DND-41 (cell line): ENCODE data around the gene SHISA6.

Source experiments
- ATAC-seq: fragments of 200-7000 bp; cut with Tn5 transposase; 3 replicates; pipeline ENCODE4 v1.9.1; 2021; ENCODE audit warnings: low read depth; ENCODE audit not compliant: insufficient read depth
- DNase-seq: peaks from one replicate; pipeline ENCODE4 v3.0.0-alpha.2; 2020
- H2AFZ ChIP-seq: 2 replicates; pipeline ENCODE4 v1.6.0; 2012; ENCODE audit warnings: low read depth, low read length
- H3K27ac ChIP-seq: 2 replicates; pipeline ENCODE4 v1.5.1; 2012; ENCODE audit warnings: low read length, inconsistent platforms
- H3K27me3 ChIP-seq: fragments of 200-600 bp; sonication (generic); 2 replicates; pipeline ENCODE4 v1.6.0; 2012; ENCODE audit warnings: low read length, mild to moderate bottlenecking, inconsistent platforms; ENCODE audit not compliant: insufficient read depth, poor library complexity
- H3K36me3 ChIP-seq: 2 replicates; pipeline ENCODE4 v1.5.1; 2012; ENCODE audit warnings: low read length, inconsistent platforms; ENCODE audit not compliant: insufficient read depth
- H3K4me1 ChIP-seq: 2 replicates; pipeline ENCODE4 v1.5.1; 2012; ENCODE audit warnings: mild to moderate bottlenecking, low read length; ENCODE audit not compliant: insufficient read depth
- H3K4me2 ChIP-seq: 2 replicates; pipeline ENCODE4 v1.6.0; 2012; ENCODE audit warnings: mild to moderate bottlenecking, moderate library complexity, low read length, inconsistent platforms; ENCODE audit not compliant: insufficient read depth
- H3K4me3 ChIP-seq, 2 experiments: fragments of 200-600 bp in 1 of 2; shearing (Covaris generic) in 1 of 2; 2 replicates each; pipeline ENCODE4 v1.5.1; 2012 to 2016; ENCODE audit warnings: inconsistent platforms in 2 of 2, low read length in 2 of 2, mild to moderate bottlenecking in 2 of 2, low read depth in 1 of 2, moderate library complexity in 1 of 2
- H3K79me2 ChIP-seq: 2 replicates; pipeline ENCODE4 v1.6.0; 2012; ENCODE audit warnings: low read length, inconsistent platforms; ENCODE audit not compliant: insufficient read depth
- H3K9ac ChIP-seq: 2 replicates; pipeline ENCODE4 v1.6.0; 2012; ENCODE audit warnings: low read depth, mild to moderate bottlenecking, inconsistent platforms, low read length, moderate library complexity
- H3K9me3 ChIP-seq: 2 replicates; pipeline ENCODE4 v1.5.1; 2012; ENCODE audit warnings: low read length, moderate library complexity, mild to moderate bottlenecking, inconsistent platforms; ENCODE audit not compliant: insufficient read depth, severe bottlenecking
- H4K20me1 ChIP-seq: 2 replicates; pipeline ENCODE4 v1.6.0; 2012; ENCODE audit warnings: low read length; ENCODE audit not compliant: insufficient read depth
- EZH2 ChIP-seq: IDR thresholded peaks from 3 replicates; pipeline ENCODE4 v1.6.1; 2012; ENCODE audit warnings: borderline replicate concordance, low read depth, mild to moderate bottlenecking, moderate library complexity, low read length, inconsistent platforms; ENCODE audit not compliant: severe bottlenecking
- TF ChIP-seq, protein P1 (sequence below): IDR thresholded peaks from 2 replicates; pipeline ENCODE4 v1.5.1; 2012; ENCODE audit warnings: borderline replicate concordance, low read length, moderate library complexity, mild to moderate bottlenecking; ENCODE audit not compliant: poor library complexity, severe bottlenecking; ENCODE audit errors: extremely low read depth

The SHISA6 gene

DNA sequence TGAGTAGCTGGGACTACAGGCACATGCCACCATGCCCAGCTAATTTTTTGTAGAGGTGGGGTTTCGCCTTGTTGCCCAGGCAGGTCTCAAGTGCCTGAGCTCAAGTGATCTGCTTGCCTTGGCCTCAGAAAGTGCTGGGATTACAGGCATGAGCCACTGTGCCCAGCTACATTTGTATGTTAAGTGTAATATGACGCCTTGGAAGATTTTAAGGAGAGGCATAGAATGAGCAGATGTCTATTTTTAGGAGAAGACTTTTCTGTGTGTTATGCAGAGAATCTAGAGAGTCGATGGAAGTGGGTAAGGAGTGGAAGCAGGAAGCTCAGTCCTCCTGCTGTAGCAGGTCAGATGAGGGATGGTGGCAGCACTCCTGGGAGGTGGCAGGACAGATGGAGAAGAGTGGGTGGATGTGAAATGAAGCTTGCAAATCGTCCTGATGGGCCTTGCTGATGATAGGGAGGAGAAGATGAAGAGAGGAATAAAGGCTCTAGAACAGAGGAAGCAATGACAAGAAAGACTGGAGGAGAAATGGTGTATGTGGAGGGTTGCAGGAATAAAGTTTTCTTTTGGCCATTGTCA lies 125.3 kb downstream of the SHISA6 start:
- Histone ChIP-seq H4K20me1 (no peaks in the 10 kb centered on the region), H3K4me1 (no peaks in the 10 kb centered on the region), H3K27me3 (no peaks in the 10 kb centered on the region), H3K9ac (no peak overlapping the region), H2AFZ (no peak overlapping the region), H3K9me3 (no peaks in the 10 kb centered on the region), H3K4me2 (no peak overlapping the region), H3K36me3 (no peaks in the 10 kb centered on the region), H3K4me3 (no peak overlapping the region), H3K27ac (no peak overlapping the region), H3K79me2 (no peaks in the 10 kb centered on the region)
- no peak for DNase-seq
- TF ChIP-seq, protein P1, sequence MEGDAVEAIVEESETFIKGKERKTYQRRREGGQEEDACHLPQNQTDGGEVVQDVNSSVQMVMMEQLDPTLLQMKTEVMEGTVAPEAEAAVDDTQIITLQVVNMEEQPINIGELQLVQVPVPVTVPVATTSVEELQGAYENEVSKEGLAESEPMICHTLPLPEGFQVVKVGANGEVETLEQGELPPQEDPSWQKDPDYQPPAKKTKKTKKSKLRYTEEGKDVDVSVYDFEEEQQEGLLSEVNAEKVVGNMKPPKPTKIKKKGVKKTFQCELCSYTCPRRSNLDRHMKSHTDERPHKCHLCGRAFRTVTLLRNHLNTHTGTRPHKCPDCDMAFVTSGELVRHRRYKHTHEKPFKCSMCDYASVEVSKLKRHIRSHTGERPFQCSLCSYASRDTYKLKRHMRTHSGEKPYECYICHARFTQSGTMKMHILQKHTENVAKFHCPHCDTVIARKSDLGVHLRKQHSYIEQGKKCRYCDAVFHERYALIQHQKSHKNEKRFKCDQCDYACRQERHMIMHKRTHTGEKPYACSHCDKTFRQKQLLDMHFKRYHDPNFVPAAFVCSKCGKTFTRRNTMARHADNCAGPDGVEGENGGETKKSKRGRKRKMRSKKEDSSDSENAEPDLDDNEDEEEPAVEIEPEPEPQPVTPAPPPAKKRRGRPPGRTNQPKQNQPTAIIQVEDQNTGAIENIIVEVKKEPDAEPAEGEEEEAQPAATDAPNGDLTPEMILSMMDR: no peak
- TF ChIP-seq EZH2: no peak
- no peak for ATAC-seq

DNA sequence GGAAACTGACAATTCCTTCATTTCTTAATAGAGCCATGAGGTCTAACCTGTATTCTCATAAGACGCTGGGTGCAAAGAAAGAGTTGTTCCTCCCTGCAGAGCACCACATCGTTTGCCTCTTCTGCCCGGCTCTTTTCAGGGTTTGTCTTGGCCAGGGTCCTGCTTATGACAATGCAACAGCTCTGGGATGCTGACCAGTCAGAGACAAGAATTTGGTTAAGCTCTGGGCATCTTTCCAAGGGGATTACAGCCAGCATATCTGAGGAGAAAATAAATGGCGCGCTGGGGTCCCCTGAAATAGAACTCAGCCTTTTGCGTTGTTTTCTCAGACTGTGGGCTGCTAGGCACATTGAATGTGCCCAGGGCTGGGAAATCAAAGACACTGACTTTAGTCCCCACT lies 128.6 kb downstream of the SHISA6 start:
- H3K9me3 ChIP-seq: no peaks in the 10 kb centered on the region
- H3K9ac ChIP-seq: no peak overlapping the region
- no peak overlapping the region for H3K27ac ChIP-seq
- H3K79me2 ChIP-seq: no peaks in the 10 kb centered on the region
- no peak overlapping the region for H2AFZ ChIP-seq
- H3K4me2 ChIP-seq: no peak overlapping the region
- no peaks in the 10 kb centered on the region for H3K27me3 ChIP-seq
- ATAC-seq: no peak
- no peaks in the 10 kb centered on the region for H3K4me1 ChIP-seq
- no peak overlapping the region for H3K4me3 ChIP-seq
- no peaks in the 10 kb centered on the region for H4K20me1 ChIP-seq
- TF ChIP-seq, protein P1: no peak
- no peak for TF ChIP-seq EZH2
- DNase-seq: no peak
- no peaks in the 10 kb centered on the region for H3K36me3 ChIP-seq

DNA sequence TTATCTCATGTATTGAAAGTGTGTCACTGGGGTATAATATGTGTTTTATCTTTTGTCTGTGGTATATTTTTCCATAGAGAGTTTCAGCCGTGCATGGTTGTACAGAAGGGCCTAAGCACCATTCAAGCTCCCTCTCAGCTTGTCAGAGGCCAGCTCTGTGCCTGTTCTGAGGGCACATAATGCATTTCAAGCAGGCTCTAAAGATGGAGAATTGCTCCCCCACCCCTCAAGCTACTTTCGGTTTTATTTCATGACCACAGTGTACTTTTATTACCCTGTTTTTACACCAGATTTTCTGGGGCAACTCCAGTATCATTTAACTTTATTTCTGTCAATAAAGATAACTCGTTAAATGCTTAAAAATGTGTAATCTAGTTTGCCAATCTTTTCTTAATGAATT lies 131.7 kb downstream of the SHISA6 start:
- Histone ChIP-seq H3K9me3 (no peaks in the 10 kb centered on the region), H2AFZ (no peak overlapping the region), H3K4me2 (no peak overlapping the region), H3K4me3 (no peak overlapping the region), H3K79me2 (no peaks in the 10 kb centered on the region), H3K27me3 (peaks cover 6% of the 10 kb centered on the region), H3K9ac (no peak overlapping the region), H3K36me3 (no peaks in the 10 kb centered on the region), H4K20me1 (no peaks in the 10 kb centered on the region), H3K4me1 (no peaks in the 10 kb centered on the region), H3K27ac (no peak overlapping the region)
- DNase-seq (no peak), ATAC-seq (no peak)
- TF ChIP-seq EZH2: no peak
- TF ChIP-seq, protein P1: no peak

DNA sequence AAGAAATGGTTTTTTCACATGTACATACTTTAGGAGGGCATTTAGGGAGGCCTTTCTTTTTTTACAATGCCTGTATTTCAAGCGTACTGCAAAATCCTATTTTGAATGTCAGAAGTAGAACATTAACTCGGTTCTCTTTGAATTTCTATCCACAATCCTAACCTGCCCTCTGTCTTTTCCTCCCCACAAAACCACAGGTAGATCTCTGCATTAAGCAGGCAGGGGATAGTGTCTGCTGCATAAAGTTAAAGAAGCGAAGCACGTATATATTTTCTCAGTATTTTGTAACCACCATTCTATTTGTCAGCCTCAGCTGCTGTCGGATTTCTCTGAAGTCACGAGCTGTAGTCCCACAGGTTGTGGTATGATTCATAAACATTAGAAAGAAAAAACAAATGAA lies 137.5 kb downstream of the SHISA6 start:
- Histone ChIP-seq H3K36me3 (no peaks in the 10 kb centered on the region), H3K4me2 (no peak overlapping the region), H3K79me2 (no peaks in the 10 kb centered on the region), H3K9me3 (no peaks in the 10 kb centered on the region), H3K27ac (no peak overlapping the region), H3K9ac (no peak overlapping the region), H4K20me1 (no peaks in the 10 kb centered on the region), H3K27me3 (peaks cover 6% of the 10 kb centered on the region), H3K4me1 (no peaks in the 10 kb centered on the region), H2AFZ (no peak overlapping the region), H3K4me3 (no peak overlapping the region)
- DNase-seq: no peak
- TF ChIP-seq EZH2: no peak
- TF ChIP-seq, protein P1: no peak
- ATAC-seq: no peak
